Activated CD8-positive, alpha-beta memory T cell treated with anti-CD3 and anti-CD28 coated beads, Interleukin-2, amount 50 U/mL, for 24 hours (primary cell): Measurements from ENCODE around the gene OR56B1.
"Not testable (repeated sequence)": the region's sequence is repeated elsewhere in the genome, so short reads cannot be mapped to it uniquely, and the experiment has no call there.

Experiments
- DNase-seq: peaks from one replicate; pipeline ENCODE4 v3.0.0-alpha.2; 2020; ENCODE audit errors: extremely low read depth

The OR56B1 gene

GRCh38 chr11:5736396-5736795 is at the start of gene OR56B1:
Gene OR56B1 (plus strand): TSS chr11:5736448. CDS start chr11:5736517, 69 bp downstream.
- DNase-seq = no peak

DNA sequence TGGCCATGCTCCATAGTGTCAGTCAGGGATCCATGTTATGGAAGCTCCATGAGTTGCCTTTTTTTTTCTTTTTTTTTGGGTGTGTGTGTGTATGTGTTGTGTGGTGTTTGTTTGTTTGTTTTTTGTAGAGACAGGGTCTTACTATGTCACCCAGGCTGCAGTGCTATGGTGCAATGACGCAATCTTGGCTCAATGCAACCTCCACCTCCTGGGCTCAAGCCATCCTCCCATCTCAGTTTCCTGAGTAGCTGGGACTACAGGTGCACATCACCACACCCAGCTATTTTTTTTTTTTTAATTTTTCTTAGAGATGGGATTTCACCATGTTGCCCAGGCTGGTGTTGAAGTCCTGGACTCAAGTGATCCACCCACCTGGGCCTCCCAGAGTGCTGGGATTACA is 47.8 kb upstream of the OR56B1 start:
- DNase-seq = no peak

DNA sequence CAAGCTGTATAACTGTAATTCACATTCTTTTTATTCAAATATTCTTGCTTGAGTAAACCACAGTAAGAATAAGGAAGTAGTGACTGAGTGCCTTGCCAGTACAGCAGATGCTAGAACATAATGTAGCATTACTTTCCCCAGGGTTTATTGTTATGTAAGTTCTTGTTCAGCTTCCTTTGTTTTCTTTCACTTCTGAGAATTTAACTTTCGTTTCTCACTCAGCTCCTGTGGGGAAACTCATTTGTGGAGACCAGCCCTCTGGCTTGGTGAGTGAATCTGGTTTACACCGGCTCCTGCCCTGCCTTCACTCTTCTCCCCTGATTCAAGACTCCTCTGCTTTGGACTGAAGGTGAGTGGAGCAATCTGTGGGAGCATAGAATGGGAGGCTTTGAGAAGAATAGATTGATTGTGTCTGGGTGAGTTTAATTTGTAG is 46.7 kb upstream of the OR56B1 start, which contains the start of gene TRIM22:
Gene TRIM22 (plus strand): TSS at position 240 of the 433 bp plus-strand sequence. CDS start 6,443 bp downstream, outside the sequence.
- no peak for DNase-seq

DNA sequence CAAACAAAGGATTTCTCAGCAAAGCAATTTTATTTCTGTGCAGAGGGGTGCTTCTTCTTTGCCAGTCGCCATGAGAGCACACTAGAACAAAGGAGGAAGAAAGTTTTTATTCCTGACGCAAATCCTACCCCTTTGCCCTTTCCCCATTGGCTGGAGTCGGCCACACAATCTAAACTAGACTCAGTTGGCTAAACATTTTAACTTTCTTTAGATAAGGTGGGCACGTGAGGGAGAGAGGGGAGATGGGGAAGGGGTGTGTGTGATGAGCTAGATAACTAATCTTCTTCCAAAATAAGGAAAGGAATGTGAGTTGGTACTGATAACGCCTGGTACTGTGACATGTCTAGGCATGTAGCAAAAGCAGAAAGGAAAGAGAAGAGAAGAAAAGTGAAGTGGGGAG is 46.0 kb upstream of the OR56B1 start:
- no peak for DNase-seq

GRCh38 chr11:5690736-5691135 is 45.5 kb upstream of the OR56B1 start:
- no peak for DNase-seq

DNA sequence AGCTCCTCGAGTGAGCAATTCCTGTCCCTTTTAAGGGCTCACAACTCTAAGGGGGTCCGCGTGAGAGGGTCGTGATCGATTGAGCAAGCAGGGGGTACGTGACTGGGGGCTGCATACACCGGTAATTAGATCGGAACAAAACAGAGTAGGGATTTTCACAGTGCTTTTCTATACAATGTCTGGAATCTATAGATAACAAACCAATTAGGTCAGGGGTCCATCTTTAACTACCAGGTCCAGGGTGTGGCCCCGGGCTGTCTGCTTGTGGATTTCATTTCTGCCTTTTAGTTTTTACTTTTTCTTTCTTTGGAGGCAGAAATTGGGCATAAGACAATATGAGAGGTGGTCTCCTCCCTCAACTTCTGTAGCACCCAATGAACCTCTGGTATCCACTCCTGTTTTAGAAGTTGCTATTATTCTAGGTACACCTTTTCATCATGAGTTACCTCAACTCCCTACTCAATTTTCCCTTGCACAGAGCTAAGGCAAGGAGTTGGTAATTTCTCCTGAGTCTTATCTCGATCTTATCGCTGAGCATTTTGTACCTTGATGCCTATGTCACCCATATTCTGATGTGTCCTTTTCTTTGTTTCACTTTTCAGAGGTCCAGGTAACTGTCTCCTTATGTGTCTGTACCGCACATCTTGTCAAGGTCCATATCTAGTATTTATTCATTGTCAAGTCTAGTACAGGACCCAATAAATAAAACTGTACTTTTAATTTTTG is 44.8 kb upstream of the OR56B1 start:
- not testable (repeated sequence) for DNase-seq

GRCh38 chr11:5691964-5692361 is 44.3 kb upstream of the OR56B1 start:
- DNase-seq = no peak

DNA sequence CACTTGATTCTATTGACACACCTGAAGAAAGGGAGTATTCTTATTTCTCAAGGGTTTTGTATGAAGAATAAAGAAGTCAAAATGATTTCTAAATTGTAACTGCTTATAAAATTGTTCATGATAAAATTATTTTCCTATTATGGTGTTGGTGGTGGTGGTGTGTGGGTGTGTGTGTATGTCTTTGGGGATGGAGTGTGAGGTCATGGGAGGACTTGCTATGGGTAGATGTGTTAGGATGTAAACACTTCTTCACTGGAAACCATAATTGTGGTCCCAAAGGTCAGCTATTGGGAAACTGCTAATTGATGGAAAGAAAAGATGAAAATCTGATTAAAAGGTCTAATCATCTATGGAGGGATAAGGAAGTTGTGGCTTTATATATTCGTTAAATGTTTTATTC is 41.6 kb upstream of the OR56B1 start:
- no peak for DNase-seq

DNA sequence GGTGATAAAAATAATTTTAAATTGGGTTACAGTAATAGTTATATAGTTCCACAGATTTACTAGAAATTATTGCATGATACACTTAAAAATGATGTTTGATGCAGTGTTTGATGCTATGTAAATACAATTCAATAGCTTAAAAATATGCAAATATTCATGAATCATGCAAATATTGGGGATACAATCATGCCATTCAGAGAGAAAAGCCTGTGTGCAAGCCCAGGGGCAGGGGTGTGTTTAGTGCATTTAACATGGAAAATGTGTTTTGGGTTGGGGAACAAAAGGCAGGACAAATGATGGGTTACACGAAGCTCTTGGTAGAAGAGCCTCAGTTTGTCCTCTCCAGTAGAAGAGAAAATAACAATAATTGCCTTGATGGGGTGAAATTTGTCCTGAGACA is 40.7 kb upstream of the OR56B1 start:
- no peak for DNase-seq

DNA sequence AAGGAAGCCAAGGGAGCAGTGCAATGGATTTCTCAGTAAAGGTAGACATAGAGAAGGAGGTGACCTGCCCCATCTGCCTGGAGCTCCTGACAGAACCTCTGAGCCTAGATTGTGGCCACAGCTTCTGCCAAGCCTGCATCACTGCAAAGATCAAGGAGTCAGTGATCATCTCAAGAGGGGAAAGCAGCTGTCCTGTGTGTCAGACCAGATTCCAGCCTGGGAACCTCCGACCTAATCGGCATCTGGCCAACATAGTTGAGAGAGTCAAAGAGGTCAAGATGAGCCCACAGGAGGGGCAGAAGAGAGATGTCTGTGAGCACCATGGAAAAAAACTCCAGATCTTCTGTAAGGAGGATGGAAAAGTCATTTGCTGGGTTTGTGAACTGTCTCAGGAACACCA is 40.0 kb upstream of the OR56B1 start:
- DNase-seq = no peak

DNA sequence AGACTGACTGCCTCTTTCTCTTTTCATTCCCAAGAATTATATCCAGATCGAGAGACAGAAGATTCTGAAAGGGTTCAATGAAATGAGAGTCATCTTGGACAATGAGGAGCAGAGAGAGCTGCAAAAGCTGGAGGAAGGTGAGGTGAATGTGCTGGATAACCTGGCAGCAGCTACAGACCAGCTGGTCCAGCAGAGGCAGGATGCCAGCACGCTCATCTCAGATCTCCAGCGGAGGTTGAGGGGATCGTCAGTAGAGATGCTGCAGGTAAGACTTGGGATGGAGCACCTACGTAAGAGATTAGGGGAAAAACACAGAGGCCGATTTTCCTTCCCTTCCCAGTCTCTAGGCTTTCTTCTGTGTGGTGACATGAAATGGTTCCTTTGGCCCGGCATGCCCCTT is 38.0 kb upstream of the OR56B1 start:
- no peak for DNase-seq

- DNase-seq = no peak
Observed at GRCh38 chr11:5700421-5701054, 35.7 kb upstream of the OR56B1 start.

- no peak for DNase-seq
Observed at GRCh38 chr11:5701055-5701577, 35.1 kb upstream of the OR56B1 start.

GRCh38 chr11:5703741-5704536 is 32.3 kb upstream of the OR56B1 start:
- no peak for DNase-seq

DNA sequence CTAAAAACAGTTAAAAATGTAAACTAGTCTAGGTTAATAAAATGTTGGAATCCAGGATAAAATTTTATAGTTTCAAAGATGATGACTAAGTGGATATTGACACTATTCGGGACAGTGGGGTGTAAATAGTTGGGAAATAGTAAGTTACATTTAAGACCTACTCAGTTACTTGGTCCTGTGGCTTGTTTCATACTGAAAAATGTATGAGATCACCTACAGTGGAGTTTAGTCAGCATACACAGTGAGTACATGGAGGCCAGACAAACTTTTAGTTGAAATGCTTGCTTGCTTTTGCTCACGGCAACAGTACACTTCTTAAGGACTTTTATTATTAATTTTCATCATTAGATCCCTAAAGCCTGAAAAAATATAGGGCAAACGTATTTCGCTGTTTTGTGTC is 30.6 kb upstream of the OR56B1 start:
- DNase-seq = no peak

- DNase-seq = no peak
Observed at GRCh38 chr11:5712507-5712906, 23.7 kb upstream of the OR56B1 start.

DNA sequence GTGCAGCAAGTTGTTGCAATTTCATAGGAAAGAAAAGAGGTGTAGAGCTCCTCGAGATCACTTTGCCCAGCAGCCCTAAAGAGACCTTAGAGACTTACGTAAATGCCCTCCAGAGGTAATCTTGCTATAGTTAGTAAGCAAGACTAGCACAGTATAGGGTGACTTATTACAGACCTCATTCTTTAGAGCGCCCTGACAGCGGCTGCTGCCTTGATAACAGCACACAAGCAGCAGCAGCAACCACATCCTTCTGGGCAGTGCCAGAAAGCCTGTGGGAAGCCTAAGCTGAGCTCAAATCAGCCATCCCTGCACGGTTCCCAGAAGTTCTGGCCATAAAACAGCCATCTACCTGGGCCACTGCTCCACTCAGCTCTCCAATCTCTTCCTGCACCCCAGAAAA is 22.6 kb upstream of the OR56B1 start:
- DNase-seq = no peak

GRCh38 chr11:5716518-5716917 is 19.7 kb upstream of the OR56B1 start:
- not testable (repeated sequence) for DNase-seq

- DNase-seq = no peak
Observed at GRCh38 chr11:5719703-5720495, 16.3 kb upstream of the OR56B1 start.

GRCh38 chr11:5722622-5723021 is 13.6 kb upstream of the OR56B1 start:
- no peak for DNase-seq

GRCh38 chr11:5726351-5726750 is 9.9 kb upstream of the OR56B1 start:
- no peak for DNase-seq

DNA sequence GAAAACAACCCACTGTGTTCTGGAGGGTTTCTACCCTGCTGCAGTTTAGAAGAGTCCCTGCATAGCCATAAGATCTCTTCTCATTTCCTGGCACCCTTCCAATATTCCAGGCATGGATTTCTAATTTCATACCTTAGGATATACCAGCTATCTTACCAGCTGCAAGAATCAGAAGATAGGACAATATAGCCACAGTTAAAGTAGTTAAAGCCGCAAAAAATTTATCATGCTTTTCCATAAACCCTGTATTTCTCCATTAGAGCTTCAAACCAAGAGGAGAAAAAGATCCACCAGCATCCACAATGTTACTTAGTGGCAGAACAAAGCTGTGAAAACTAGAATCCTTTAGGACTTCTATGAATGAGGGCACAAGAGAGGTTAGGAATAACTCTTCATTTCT is 8.6 kb upstream of the OR56B1 start:
- DNase-seq = no peak
